Tibial artery (tissue), 4 donors: ENCODE results near the gene ST8SIA4.

Source experiments
- DNase-seq, 2 donors: peaks; one replicate each; pipeline ENCODE4 v3.0.0-alpha.2; 2019
- H3K27ac ChIP-seq, 2 donors: fragments of 200-600 bp; sonication (generic) in 1 of 2; 1 replicate in 1 of 2; 2 replicates in 1 of 2; pipeline ENCODE4 v1.5.1; 2018 to 2019; ENCODE audit warnings: mild to moderate bottlenecking in 1 of 2
- H3K27me3 ChIP-seq, 2 donors: fragments of 200-600 bp; sonication (generic) in 1 of 2; one replicate each; pipeline versions ENCODE4 v1.5.1 to v1.6.0; 2016 to 2019
- H3K36me3 ChIP-seq, 3 donors: fragments of 200-600 bp; sonication (generic) in 2 of 3; one replicate each; pipeline ENCODE4 v1.5.1; 2016 to 2019; ENCODE audit warnings: mild to moderate bottlenecking in 2 of 3
- H3K4me1 ChIP-seq, 4 donors: fragments of 200-600 bp; sonication (generic) in 2 of 4; 1 replicate in 3 of 4; 2 replicates in 1 of 4; pipeline ENCODE4 v1.5.1; 2016 to 2019
- H3K4me3 ChIP-seq, 2 donors: fragments of 200-600 bp; sonication (generic) in 1 of 2; 1 replicate in 1 of 2; 2 replicates in 1 of 2; pipeline ENCODE4 v1.5.1; 2018 to 2019; ENCODE audit warnings: mild to moderate bottlenecking in 2 of 2
- H3K9me3 ChIP-seq, 3 donors: fragments of 200-600 bp; sonication (generic) in 1 of 3; one replicate each; pipeline ENCODE4 v1.5.1; 2016 to 2019
- intact Hi-C: fragments of 100-400 bp; cut with DNase I; formaldehyde crosslinking; loops from one replicate; pipeline ENCODE4 v1.15.0; 2023; ENCODE audit warnings: low total_unique reads
- TF ChIP-seq, protein P1 (sequence below), 2 experiments: fragments of 200-600 bp in 1 of 2; fragments of 450-650 bp in 1 of 2; IDR thresholded peaks; one replicate each; pipeline ENCODE4 v1.5.1; 2017 to 2019; ENCODE audit warnings: antibody characterized with exemption in 2 of 2, mild to moderate bottlenecking in 1 of 2, moderate library complexity in 1 of 2

The ST8SIA4 gene

DNA sequence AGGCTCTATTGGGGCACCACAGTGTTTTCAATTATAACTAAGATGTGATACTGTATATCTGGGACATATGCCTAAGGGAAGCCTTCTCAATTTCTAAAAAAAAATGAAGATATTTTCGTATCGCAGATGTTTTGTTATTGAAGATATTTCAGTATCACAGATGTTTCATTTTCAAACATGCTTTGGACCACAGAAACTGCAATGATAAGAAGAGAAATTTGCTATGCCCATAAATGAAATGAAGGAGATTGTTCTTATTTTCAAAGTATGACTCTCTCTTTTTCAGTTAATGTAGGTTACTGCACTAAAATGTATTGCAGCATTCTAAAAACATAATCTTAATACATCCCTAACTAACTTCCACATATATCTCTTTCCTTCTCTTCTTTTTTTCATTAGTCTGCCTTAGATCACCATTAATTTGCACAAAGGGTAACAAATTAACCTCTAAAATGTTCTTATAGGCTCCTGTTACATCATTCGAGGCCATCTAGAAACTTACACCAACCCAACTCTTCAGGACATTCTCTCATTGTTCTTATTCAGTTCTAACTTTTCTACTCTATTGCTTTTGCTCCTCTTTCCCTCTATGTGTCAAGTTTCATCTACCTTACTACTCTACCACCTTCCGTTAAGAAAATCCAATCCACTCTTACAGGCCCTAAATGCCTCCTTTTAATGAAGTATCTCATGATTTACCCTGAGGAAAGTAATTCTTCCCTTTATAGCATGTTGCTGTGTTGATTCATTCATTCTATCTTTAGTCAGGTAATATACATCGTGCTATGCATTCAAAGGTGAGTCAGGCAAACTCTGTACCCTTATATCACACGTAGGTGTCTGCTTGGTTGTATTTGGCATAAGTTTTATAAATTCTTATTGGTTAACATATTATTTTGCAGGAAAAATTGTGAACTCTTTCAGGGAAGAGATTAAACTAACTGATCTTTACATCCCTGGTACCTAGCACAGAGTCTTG is 70.5 kb downstream of the ST8SIA4 start:
- no peaks in the 10 kb centered on the region for H3K9me3 ChIP-seq
- H3K36me3 ChIP-seq: no peaks in the 10 kb centered on the region
- no peaks in the 10 kb centered on the region for H3K27me3 ChIP-seq
- TF ChIP-seq, protein P1, sequence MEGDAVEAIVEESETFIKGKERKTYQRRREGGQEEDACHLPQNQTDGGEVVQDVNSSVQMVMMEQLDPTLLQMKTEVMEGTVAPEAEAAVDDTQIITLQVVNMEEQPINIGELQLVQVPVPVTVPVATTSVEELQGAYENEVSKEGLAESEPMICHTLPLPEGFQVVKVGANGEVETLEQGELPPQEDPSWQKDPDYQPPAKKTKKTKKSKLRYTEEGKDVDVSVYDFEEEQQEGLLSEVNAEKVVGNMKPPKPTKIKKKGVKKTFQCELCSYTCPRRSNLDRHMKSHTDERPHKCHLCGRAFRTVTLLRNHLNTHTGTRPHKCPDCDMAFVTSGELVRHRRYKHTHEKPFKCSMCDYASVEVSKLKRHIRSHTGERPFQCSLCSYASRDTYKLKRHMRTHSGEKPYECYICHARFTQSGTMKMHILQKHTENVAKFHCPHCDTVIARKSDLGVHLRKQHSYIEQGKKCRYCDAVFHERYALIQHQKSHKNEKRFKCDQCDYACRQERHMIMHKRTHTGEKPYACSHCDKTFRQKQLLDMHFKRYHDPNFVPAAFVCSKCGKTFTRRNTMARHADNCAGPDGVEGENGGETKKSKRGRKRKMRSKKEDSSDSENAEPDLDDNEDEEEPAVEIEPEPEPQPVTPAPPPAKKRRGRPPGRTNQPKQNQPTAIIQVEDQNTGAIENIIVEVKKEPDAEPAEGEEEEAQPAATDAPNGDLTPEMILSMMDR (IDR thresholded peaks at IDR 0.05): no peak
- intact Hi-C loops: no loop called here
- H3K4me1 ChIP-seq: no peaks in the 10 kb centered on the region
- no peak overlapping the region for H3K4me3 ChIP-seq
- no peak overlapping the region for H3K27ac ChIP-seq
- no peak for DNase-seq

DNA sequence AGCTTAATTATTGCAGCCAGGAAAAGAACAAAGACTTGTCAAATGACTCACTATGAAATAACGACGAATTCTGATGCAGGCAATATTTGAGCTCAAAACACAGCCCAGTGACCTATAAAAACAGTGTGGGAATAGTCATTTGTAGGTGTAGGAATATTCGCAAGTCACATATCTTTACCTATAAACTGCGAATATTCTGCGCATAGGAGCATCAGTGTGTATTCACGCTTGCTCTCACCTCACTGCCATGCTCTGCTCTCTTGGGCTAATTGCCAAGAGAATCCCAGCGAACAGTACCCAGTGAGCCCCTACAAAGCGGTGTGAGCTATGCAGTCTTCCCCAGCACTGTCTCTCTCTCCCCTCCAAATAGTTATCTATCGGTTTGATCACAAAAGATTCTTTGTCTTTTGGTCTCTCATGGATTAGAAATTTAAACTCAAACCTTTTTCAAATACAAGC is 74.2 kb downstream of the ST8SIA4 start:
- Histone ChIP-seq H3K4me3 (no peak overlapping the region), H3K27ac (no peak overlapping the region), H3K36me3 (no peaks in the 10 kb centered on the region), H3K9me3 (no peaks in the 10 kb centered on the region), H3K27me3 (no peaks in the 10 kb centered on the region), H3K4me1 (no peaks in the 10 kb centered on the region)
- no peak for DNase-seq
- TF ChIP-seq, protein P1 (IDR thresholded peaks at IDR 0.05): no peak
- intact Hi-C loops: no loop called here

DNA sequence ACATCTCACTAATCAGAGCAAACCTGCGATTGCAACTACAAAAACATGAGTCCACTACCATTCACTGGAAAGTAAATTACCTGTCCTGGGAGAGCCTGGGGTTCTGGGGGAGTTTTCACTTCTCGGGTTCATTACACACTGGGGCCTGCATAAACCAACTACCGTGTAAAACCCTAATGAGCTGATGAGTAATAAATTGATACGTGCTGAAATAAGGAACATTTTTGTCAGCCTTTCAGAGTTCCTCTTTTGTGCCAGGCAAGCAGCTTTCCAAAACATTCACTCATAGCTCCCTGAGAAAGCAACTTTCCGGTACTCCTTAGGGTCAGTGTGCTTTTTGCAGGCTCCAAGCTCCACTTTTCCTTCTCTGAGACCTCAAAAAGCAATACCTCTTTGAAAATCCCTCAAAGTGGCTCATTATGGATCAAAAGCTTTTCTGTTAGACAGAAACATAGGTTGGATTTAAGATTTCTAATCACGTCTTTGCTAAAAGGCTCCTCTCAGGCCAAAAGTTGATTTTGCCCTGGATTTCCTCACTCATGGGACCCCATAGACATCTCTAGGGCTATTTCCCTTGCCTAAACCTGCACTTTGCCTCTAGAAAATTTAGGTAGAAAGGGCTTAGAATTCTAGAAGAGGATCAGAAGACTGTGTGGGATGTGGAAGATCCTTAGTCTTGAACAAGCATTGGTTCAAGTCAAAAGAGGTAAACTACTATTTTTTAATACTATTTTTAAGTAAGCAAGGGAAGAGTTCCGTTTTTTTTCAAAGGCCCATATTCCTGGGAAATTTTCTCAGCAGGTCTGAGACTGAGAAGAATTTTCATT is 74.8 kb downstream of the ST8SIA4 start:
- no peak overlapping the region for H3K27ac ChIP-seq
- TF ChIP-seq, protein P1 (IDR thresholded peaks at IDR 0.05): no peak
- H3K4me1 ChIP-seq: no peaks in the 10 kb centered on the region
- no peaks in the 10 kb centered on the region for H3K9me3 ChIP-seq
- H3K36me3 ChIP-seq: no peaks in the 10 kb centered on the region
- intact Hi-C loops: no loop called here
- DNase-seq: no peak
- H3K27me3 ChIP-seq: no peaks in the 10 kb centered on the region
- H3K4me3 ChIP-seq: no peak overlapping the region

DNA sequence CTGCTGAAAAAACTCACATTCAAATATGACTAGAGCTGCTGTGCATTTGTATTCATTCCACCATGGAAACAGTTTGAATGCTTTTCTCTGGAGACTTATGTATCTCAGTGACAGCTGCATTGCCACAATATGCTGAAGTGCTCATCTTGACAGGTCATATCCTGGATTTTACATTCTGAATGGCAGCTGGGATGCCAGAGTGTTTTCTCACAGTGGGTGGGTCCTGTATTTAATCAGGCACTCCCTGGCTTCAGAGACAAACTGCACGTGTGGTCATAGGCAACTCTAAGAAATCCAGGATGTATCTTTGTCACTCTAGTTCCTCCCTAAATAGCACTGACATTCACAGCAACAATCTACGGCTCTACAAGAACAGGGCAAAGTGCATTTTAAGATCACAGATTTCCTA is 75.6 kb downstream of the ST8SIA4 start:
- H3K4me3 ChIP-seq: no peak overlapping the region
- H3K27me3 ChIP-seq: no peaks in the 10 kb centered on the region
- no peak for DNase-seq
- H3K36me3 ChIP-seq: no peaks in the 10 kb centered on the region
- TF ChIP-seq, protein P1 (IDR thresholded peaks at IDR 0.05): no peak
- intact Hi-C loops: no loop called here
- H3K27ac ChIP-seq: no peak overlapping the region
- no peaks in the 10 kb centered on the region for H3K4me1 ChIP-seq
- H3K9me3 ChIP-seq: no peaks in the 10 kb centered on the region

DNA sequence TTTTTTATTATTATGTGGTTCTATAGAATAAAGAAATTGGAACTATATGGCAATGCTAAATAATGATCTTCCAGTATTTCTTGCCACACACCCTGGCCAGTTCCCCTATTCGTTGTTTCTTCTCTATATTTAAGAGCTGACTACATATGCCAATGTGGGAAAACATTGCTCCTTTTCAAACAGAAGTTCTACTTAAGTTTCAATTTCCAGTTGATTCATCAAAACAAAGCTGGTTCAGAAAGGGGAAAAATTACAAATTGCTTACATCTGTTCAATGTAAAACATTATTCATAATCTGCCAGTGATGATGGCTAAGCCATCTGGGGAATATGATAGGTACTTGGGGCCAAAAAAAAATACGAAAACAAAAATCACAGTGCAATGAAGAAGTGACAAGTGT is 76.9 kb downstream of the ST8SIA4 start:
- no peak for DNase-seq
- Histone ChIP-seq H3K27me3 (no peaks in the 10 kb centered on the region), H3K9me3 (no peaks in the 10 kb centered on the region), H3K4me3 (no peak overlapping the region), H3K36me3 (no peaks in the 10 kb centered on the region), H3K4me1 (no peaks in the 10 kb centered on the region), H3K27ac (no peak overlapping the region)
- intact Hi-C loops: no loop called here
- TF ChIP-seq, protein P1 (IDR thresholded peaks at IDR 0.05): no peak
